H54 (cell line): Measurements from ENCODE around the gene KATNB1.

ENCODE experiments used
- DNase-seq: peaks from one replicate; pipeline ENCODE4 v3.0.0; 2011; ENCODE audit warnings: low spot score, mixed read lengths; ENCODE audit not compliant: insufficient read length
- FAIRE-seq: peaks from 3 replicates; lab custom pipeline; 2011; peaks lifted over from hg19 to GRCh38; lab: Jason Lieb, UNC
- POLR2A ChIP-seq: IDR thresholded peaks from 2 replicates; pipeline ENCODE4 v1.6.1; 2011; ENCODE audit warnings: low read depth, mild to moderate bottlenecking, low read length

Gene KATNB1

DNA sequence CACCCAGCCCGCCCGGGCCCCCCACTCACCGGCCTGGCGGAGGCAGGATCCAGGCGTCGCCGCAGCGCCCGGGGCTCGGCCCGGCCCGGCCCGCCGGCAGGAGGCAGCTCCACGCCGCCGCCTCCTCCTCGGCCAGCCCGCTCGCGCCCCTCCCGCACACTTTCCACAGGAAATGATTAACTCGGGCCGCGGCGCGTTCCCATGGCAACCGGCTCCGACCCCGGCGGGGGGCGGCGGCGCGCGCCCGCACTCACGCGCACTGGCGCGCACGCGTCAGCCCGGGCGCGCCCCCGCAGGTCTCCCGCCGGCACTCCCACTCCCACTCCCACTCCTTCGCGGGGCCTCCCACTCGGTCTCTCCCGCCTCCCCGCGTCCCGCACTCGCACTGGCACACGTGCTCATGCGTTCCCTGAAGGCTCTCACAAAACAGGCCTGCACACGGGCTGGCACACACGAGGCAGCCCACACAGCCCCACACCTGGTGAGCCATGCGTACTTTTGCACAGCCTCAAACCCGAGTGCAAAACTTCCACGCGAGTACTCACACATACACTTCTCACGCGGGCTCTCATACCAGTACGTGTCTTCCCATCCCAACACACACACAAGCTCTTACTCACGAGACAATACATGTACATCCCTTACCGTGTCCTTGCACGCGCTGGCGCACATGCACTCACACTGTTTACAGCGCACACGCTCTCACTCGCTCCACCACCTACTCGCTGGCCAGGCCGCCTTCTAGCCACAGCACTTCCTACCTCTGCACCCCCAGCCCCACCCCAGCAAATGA is 67.0 kb downstream of the KATNB1 start, which contains the start of gene KIFC3:
Gene KIFC3, minus strand, starts transcription at position 151 of the 793 bp plus-strand sequence. CDS start 4,248 bp downstream, outside the sequence.
- TF ChIP-seq POLR2A, result peak; percentile 37
- DNase-seq (peak; percentile 44), FAIRE-seq (no peak)

DNA sequence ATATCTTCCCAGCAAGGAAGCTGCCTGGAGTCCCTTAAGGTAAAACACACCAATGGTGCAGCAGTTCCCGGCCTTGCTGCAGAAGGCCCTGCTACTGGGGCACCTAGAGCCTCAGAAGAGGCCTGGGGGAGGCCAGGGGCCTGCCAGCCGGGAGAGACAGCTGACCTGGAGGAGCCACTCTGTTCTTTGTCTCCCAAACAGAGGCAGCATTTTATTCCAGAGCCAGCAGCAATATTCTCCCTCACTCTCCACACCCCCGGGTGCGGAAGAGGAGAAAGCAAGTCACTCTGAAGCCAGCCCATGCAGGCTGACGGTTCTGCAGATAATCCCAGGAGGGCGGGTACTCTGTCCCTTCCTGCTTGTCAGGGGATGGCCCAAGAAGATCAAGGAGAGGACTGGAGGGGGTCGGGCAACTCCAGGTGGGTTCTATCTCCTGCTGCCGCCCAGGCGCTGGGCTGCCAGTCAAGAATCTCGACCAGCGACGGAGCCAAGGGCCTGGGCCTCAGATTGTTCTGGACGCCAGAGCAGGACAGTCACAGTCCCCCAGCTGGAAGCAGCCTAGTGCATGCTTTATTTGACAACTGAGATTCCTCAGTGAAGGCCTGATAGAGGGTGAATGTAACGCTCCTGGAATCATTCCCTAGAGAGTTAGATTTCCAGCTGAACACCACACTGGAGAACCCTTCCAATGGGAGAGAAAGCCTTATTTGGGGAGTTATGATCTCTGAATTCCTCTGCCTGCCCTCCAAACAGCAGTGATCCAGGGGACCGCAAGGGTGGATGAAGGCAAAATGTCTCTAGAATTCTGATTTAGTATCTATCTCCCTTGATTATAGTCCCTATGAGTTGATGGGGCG is 67.8 kb downstream of the KATNB1 start:
- TF ChIP-seq POLR2A, result no peak
- FAIRE-seq, result no peak
- DNase-seq, result no peak

DNA sequence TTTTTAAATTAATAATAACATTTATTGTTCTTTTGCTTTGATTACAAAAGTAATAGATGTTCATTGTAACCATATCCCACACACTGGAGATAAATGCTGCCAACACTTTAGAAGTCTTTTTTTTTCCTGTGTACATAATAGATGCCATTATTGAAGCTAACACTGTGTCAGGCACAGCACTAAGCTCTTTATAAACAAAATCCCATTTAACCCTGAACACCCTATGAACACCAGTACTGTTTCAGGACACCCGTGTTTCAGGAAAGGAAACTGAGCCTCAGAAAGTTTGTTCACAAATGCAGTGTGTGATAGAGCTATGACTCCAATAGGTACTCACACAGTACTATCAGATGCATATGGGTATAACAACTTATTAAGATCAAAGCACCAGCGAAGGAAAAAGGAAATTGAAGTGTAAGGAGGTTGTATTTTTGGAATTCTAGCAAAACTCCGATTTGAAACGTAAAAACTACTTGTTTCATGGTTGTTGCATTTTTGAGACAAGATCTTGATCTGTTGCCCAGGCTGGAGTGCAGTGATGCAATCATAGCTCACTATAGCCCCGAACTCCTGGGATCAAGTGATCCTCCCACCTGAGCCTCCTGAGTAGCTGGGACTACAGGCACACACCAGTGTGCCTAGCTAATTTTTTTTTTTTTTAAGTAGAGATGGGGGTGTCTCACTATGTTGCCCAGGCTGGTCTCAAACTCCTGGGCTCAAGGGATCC is 68.7 kb downstream of the KATNB1 start:
- no peak for FAIRE-seq
- no peak for TF ChIP-seq POLR2A
- DNase-seq, result no peak

DNA sequence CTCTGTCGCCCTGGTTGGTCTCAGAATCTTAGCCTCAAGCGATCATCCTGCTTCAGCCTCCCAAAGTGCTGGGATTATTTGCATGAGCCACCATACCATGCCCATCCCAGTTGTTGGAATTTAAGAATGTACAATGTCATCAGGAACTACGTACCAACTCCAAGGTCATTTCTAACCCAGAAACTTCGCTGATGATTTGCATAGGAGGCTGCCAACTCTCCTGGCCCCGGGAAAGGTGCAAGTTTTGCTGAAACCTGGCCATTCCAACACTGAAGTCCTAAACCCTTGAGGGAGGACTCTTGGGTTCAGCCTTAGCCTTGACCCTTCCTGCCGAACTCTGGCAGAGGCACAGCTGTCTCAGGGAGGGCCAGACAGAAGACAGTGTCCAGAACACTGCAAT is 69.6 kb downstream of the KATNB1 start:
- FAIRE-seq (no peak), DNase-seq (no peak)
- no peak for TF ChIP-seq POLR2A
